OCI-LY7 (cell line): ENCODE measurements around the gene SERPINA1.

ENCODE experiments used
- CTCF ChIP-seq: fragments of 200-600 bp; sonication (generic); conservative IDR thresholded peaks from 2 replicates; pipeline ENCODE4 v1.5.1; 2014; ENCODE audit warnings: mild to moderate bottlenecking, antibody characterized with exemption, low read length, moderate library complexity, mixed read lengths
- EZH2phosphoT487 ChIP-seq: fragments of 200-600 bp; sonication (generic); IDR thresholded peaks from 2 replicates; pipeline ENCODE4 v1.6.1; 2018; ENCODE audit warnings: low read depth, borderline replicate concordance, mild to moderate bottlenecking, mixed run types, antibody characterized with exemption, low read length, moderate library complexity, mixed read lengths

- no peak for TF ChIP-seq CTCF
- TF ChIP-seq EZH2phosphoT487, result no peak
Measured at GRCh38 chr14:94395282-94395887, 7.0 kb upstream of the SERPINA1 start.
